Stomach (tissue), 4 donors: Measurements from ENCODE around the gene TPCN2.

Source experiments
- POLR2A ChIP-seq, 4 donors: fragments of 450-650 bp; IDR thresholded peaks; one replicate each; pipeline ENCODE4 v1.6.1; 2016; ENCODE audit warnings: antibody characterized with exemption in 4 of 4, control low read depth in 2 of 4, mild to moderate bottlenecking in 1 of 4, moderate library complexity in 1 of 4
- POLR2AphosphoS5 ChIP-seq, 3 donors: sonication (generic); formaldehyde crosslinking; IDR thresholded peaks; one replicate each; pipeline ENCODE4 v1.6.1; 2016; ENCODE audit warnings: antibody characterized with exemption in 3 of 3
- TF ChIP-seq, protein P1 (sequence below), 7 experiments: fragments of 450-650 bp in 4 of 7; fragments of 200-600 bp in 3 of 7; sonication (generic) in 3 of 7; IDR thresholded peaks; one replicate each; pipeline ENCODE4 v1.5.1; 2016 to 2019; ENCODE audit warnings: antibody characterized with exemption in 7 of 7, control low read depth in 2 of 7, mild to moderate bottlenecking in 1 of 7

DNA sequence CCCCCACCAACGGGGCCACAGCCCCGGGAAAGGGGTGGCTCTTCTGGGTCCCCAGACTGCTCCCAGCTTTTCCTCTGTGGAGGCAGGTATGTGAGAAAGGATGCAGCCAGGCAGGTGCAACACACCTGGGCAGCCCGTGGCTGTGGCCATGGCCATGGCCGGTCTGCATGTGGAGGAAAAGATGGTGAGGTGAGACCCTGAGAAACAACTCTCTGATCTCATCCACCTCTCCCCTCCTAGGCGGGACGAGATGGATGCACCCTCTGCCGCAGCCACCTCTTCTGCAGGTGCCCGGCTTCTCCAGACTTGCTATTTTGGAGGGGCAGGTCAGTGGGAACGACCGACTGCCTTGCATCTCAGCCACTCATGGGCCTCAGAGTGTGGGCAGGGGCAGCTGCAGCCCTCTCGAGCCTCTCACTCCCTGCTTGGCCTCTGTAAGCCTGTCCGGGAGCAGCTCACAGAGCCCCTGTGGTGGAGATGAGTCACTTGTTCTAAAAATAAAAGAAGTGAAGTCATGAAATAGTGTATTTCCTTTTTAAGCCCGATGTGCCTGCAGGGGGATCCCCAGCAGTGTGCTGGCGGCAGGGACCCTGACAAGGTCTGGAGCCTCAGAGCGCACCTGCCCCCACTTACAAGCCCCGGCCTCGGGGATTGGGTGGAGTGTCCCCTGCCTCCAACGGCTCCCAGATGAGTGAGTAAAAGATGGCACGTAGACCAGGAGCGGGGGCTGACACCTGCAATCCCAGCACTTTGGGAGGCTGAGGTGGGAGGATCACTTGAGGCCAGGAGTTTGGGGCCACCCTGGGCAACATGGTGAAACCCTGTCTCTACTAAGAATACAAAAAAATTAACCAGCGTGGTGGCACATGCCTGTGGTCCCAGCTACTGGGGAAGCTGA is 117.7 kb downstream of the TPCN2 start:
- TF ChIP-seq POLR2AphosphoS5 (IDR thresholded peaks at IDR 0.05): no peak
- no peak for TF ChIP-seq POLR2A (IDR thresholded peaks at IDR 0.05)
- TF ChIP-seq, protein P1, sequence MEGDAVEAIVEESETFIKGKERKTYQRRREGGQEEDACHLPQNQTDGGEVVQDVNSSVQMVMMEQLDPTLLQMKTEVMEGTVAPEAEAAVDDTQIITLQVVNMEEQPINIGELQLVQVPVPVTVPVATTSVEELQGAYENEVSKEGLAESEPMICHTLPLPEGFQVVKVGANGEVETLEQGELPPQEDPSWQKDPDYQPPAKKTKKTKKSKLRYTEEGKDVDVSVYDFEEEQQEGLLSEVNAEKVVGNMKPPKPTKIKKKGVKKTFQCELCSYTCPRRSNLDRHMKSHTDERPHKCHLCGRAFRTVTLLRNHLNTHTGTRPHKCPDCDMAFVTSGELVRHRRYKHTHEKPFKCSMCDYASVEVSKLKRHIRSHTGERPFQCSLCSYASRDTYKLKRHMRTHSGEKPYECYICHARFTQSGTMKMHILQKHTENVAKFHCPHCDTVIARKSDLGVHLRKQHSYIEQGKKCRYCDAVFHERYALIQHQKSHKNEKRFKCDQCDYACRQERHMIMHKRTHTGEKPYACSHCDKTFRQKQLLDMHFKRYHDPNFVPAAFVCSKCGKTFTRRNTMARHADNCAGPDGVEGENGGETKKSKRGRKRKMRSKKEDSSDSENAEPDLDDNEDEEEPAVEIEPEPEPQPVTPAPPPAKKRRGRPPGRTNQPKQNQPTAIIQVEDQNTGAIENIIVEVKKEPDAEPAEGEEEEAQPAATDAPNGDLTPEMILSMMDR (IDR thresholded peaks at IDR 0.05): no peak
